Measurements from ENCODE around the gene CTR9. TPM values are rescaled to one million over a fixed set of nuclear protein-coding genes. Genes with fewer than 3 reads are reported as not detected.

CTR9 gene
- total RNA-seq, 1 donor from 2014 or later, result 22.4 TPM

Small RNA genes lying within 50 kb of the gene (small RNA-seq; reads per million reads assigned to genes)
- gene RF00019 (not detected), gene SNORD97 (not detected)

Other genes starting within 250 kb of the CTR9 start
- gene RNF141, start 210.1 kb upstream of the CTR9 start, total RNA-seq, result 20.4 TPM
- 49.6 TPM for gene LYVE1, start 182.6 kb upstream of the CTR9 start, total RNA-seq
- gene IRAG1, start 57.5 kb upstream of the CTR9 start, total RNA-seq, result 2.6 TPM
- 571 TPM for gene EIF4G2, start 57.7 kb downstream of the CTR9 start, total RNA-seq
- 21.4 TPM for gene ZBED5, start 106.8 kb downstream of the CTR9 start, total RNA-seq

Data from skeletal muscle tissue (tissue), 2 donors.